Activated CD8-positive, alpha-beta T cell treated with anti-CD3 and anti-CD28 coated beads, Interleukin-2, amount 10 ng/mL, durations not matched to agents 7 days and 5 days (primary cell): ENCODE measurements around the gene NRG3. TPM values are rescaled to one million over a fixed set of nuclear protein-coding genes. Genes with fewer than 3 reads are reported as not detected.

Source experiments
- ATAC-seq: fragments of 150-1000 bp; cut with Tn5 transposase; one replicate; pipeline ENCODE4 v1.10.0; 2021; ENCODE audit warnings: moderate library complexity
- CTCF ChIA-PET: fragments of 350-600 bp; sonication (Branson Sonifier 250); formaldehyde crosslinking; loops from one replicate; lab custom pipeline; 2021; ENCODE audit warnings: antibody characterized with exemption; lab: Charles Lee
- POLR2A ChIA-PET: fragments of 350-600 bp; sonication (Branson Sonifier 250); formaldehyde crosslinking; loops from one replicate; lab custom pipeline; 2021; ENCODE audit warnings: antibody characterized with exemption; lab: Charles Lee
- DNase-seq: peaks from one replicate; pipeline ENCODE4 v3.0.0-alpha.2; 2020
- H3K27ac Mint-ChIP-seq: one replicate; pipeline ENCODE4 v1.8.0; 2021; ENCODE audit warnings: mild to moderate bottlenecking, mixed read lengths
- H3K27me3 Mint-ChIP-seq: one replicate; pipeline ENCODE4 v1.8.0; 2021; ENCODE audit warnings: low read depth, mixed read lengths
- H3K36me3 Mint-ChIP-seq: one replicate; pipeline ENCODE4 v1.8.0; 2021; ENCODE audit warnings: low read depth, mixed read lengths
- H3K4me1 Mint-ChIP-seq: one replicate; pipeline ENCODE4 v1.8.0; 2021; ENCODE audit warnings: low read depth, mixed read lengths
- H3K4me3 Mint-ChIP-seq: one replicate; pipeline ENCODE4 v1.8.0; 2021; ENCODE audit warnings: mild to moderate bottlenecking, mixed read lengths
- H3K9me3 Mint-ChIP-seq: one replicate; pipeline ENCODE4 v1.8.0; 2022; ENCODE audit warnings: mixed read lengths; ENCODE audit not compliant: insufficient read depth
- total RNA-seq, 2 experiments: library from RNA; stranded (reverse); gene quantifications; one replicate each; pipeline ENCODE4 v1.2.3, GENCODE V29; 2021

The NRG3 gene
- total RNA-seq, 2 experiments from 2014 or later: not detected

GRCh38 chr10:82591421-82591820, 716.4 kb downstream of the NRG3 start:
- Mint-ChIP-seq H3K4me1 (no peaks in the 10 kb centered on the region), H3K27me3 (no peaks in the 10 kb centered on the region), H3K36me3 (no peaks in the 10 kb centered on the region), H3K4me3 (no peak overlapping the region), H3K27ac (no peak overlapping the region), H3K9me3 (no peaks in the 10 kb centered on the region)
- no peak for ATAC-seq
- ChIA-PET POLR2A (no interaction called here), CTCF (no interaction called here)
- DNase-seq: no peak

- POLR2A ChIA-PET: no interaction called here
- no peak for DNase-seq
These were observed 722.8 kb downstream of the NRG3 start for GRCh38 chr10:82597840-82598239.

GRCh38 chr10:82609845-82610244, 734.9 kb downstream of the NRG3 start:
- Mint-ChIP-seq H3K9me3 (peaks cover 17% of the 10 kb centered on the region), H3K36me3 (no peaks in the 10 kb centered on the region), H3K27ac (no peak overlapping the region), H3K4me1 (no peaks in the 10 kb centered on the region), H3K27me3 (no peaks in the 10 kb centered on the region), H3K4me3 (no peak overlapping the region)
- ChIA-PET CTCF (no interaction called here), POLR2A (no interaction called here)
- no peak for DNase-seq
- no peak for ATAC-seq

More at GRCh38 chr10:82597840-82598239, 722.8 kb downstream of the NRG3 start:
- no peak overlapping the region for H3K4me3 Mint-ChIP-seq
- no peak for ATAC-seq
- H3K27me3 Mint-ChIP-seq: no peaks in the 10 kb centered on the region
- no peaks in the 10 kb centered on the region for H3K36me3 Mint-ChIP-seq
- H3K27ac Mint-ChIP-seq: no peak overlapping the region
- H3K9me3 Mint-ChIP-seq: no peaks in the 10 kb centered on the region
- no peaks in the 10 kb centered on the region for H3K4me1 Mint-ChIP-seq
- CTCF ChIA-PET: no interaction called here

- CTCF ChIA-PET: no interaction called here
- no peaks in the 10 kb centered on the region for H3K36me3 Mint-ChIP-seq
- no peaks in the 10 kb centered on the region for H3K4me1 Mint-ChIP-seq
- no peaks in the 10 kb centered on the region for H3K9me3 Mint-ChIP-seq
- no peak overlapping the region for H3K27ac Mint-ChIP-seq
- no peak for ATAC-seq
- H3K27me3 Mint-ChIP-seq: no peaks in the 10 kb centered on the region
- H3K4me3 Mint-ChIP-seq: no peak overlapping the region
- POLR2A ChIA-PET: no interaction called here
- no peak for DNase-seq
These were observed 743.0 kb downstream of the NRG3 start for GRCh38 chr10:82618007-82618406.

GRCh38 chr10:82621680-82622079, 746.7 kb downstream of the NRG3 start:
- Mint-ChIP-seq H3K4me3 (no peak overlapping the region), H3K27ac (no peak overlapping the region), H3K4me1 (no peaks in the 10 kb centered on the region), H3K36me3 (no peaks in the 10 kb centered on the region), H3K27me3 (no peaks in the 10 kb centered on the region), H3K9me3 (no peaks in the 10 kb centered on the region)
- DNase-seq (no peak), ATAC-seq (no peak)
- POLR2A ChIA-PET: no interaction called here
- CTCF ChIA-PET: interaction anchor here (0.7 kb wide), 1 partner anchor 352 kb away, joined by 3 read pairs; no protein-coding TSS in a partner anchor

- Mint-ChIP-seq H3K27me3 (no peaks in the 10 kb centered on the region), H3K4me1 (no peaks in the 10 kb centered on the region), H3K27ac (no peak overlapping the region), H3K4me3 (no peak overlapping the region), H3K36me3 (no peaks in the 10 kb centered on the region), H3K9me3 (no peaks in the 10 kb centered on the region)
- DNase-seq: no peak
- ATAC-seq: no peak
- ChIA-PET CTCF (no interaction called here), POLR2A (no interaction called here)
These were observed 747.5 kb downstream of the NRG3 start for GRCh38 chr10:82622479-82622878.

- no peak overlapping the region for H3K4me3 Mint-ChIP-seq
These were observed 750.7 kb downstream of the NRG3 start for GRCh38 chr10:82625512-82626189.

GRCh38 chr10:82628373-82628772, 753.4 kb downstream of the NRG3 start:
- peaks cover 9% of the 10 kb centered on the region for H3K9me3 Mint-ChIP-seq
- H3K4me1 Mint-ChIP-seq: no peaks in the 10 kb centered on the region
- POLR2A ChIA-PET: interaction anchor here (0.6 kb wide), 1 partner anchor 194 kb away, joined by 3 read pairs; no protein-coding TSS in a partner anchor
- ATAC-seq (no peak), DNase-seq (no peak)
- H3K27ac Mint-ChIP-seq: no peak overlapping the region
- no peak overlapping the region for H3K4me3 Mint-ChIP-seq
- H3K36me3 Mint-ChIP-seq: no peaks in the 10 kb centered on the region
- H3K27me3 Mint-ChIP-seq: no peaks in the 10 kb centered on the region
- CTCF ChIA-PET: no interaction called here

More at GRCh38 chr10:82625512-82626189, 750.7 kb downstream of the NRG3 start:
- H3K27ac Mint-ChIP-seq: no peak overlapping the region
- no peaks in the 10 kb centered on the region for H3K36me3 Mint-ChIP-seq
- no peaks in the 10 kb centered on the region for H3K4me1 Mint-ChIP-seq
- POLR2A ChIA-PET: no interaction called here
- no peaks in the 10 kb centered on the region for H3K27me3 Mint-ChIP-seq
- peaks cover 7% of the 10 kb centered on the region for H3K9me3 Mint-ChIP-seq
- DNase-seq (no peak), ATAC-seq (no peak)
- CTCF ChIA-PET: no interaction called here

GRCh38 chr10:82643076-82643475, 768.1 kb downstream of the NRG3 start:
- ChIA-PET CTCF (no interaction called here), POLR2A (no interaction called here)
- H3K4me1 Mint-ChIP-seq: no peaks in the 10 kb centered on the region
- no peaks in the 10 kb centered on the region for H3K36me3 Mint-ChIP-seq
- no peak for DNase-seq
- no peak for ATAC-seq
- H3K27ac Mint-ChIP-seq: no peak overlapping the region
- H3K27me3 Mint-ChIP-seq: no peaks in the 10 kb centered on the region
- peaks cover 2% of the 10 kb centered on the region for H3K9me3 Mint-ChIP-seq
- no peak overlapping the region for H3K4me3 Mint-ChIP-seq

GRCh38 chr10:82643601-82644000, 768.6 kb downstream of the NRG3 start:
- H3K27ac Mint-ChIP-seq: no peak overlapping the region
- peaks cover 2% of the 10 kb centered on the region for H3K9me3 Mint-ChIP-seq
- ChIA-PET CTCF (no interaction called here), POLR2A (no interaction called here)
- no peaks in the 10 kb centered on the region for H3K27me3 Mint-ChIP-seq
- no peaks in the 10 kb centered on the region for H3K4me1 Mint-ChIP-seq
- H3K4me3 Mint-ChIP-seq: no peak overlapping the region
- H3K36me3 Mint-ChIP-seq: no peaks in the 10 kb centered on the region
- ATAC-seq: no peak
- DNase-seq: no peak

- no peaks in the 10 kb centered on the region for H3K36me3 Mint-ChIP-seq
- H3K4me1 Mint-ChIP-seq: no peaks in the 10 kb centered on the region
- H3K27me3 Mint-ChIP-seq: no peaks in the 10 kb centered on the region
- ChIA-PET POLR2A (no interaction called here), CTCF (no interaction called here)
- no peak overlapping the region for H3K27ac Mint-ChIP-seq
- DNase-seq: no peak
- H3K4me3 Mint-ChIP-seq: no peak overlapping the region
- ATAC-seq: no peak
- H3K9me3 Mint-ChIP-seq: peaks cover 2% of the 10 kb centered on the region
These were observed 770.2 kb downstream of the NRG3 start for GRCh38 chr10:82645221-82645620.

GRCh38 chr10:82653244-82654155, 778.5 kb downstream of the NRG3 start:
- no peaks in the 10 kb centered on the region for H3K4me1 Mint-ChIP-seq
- H3K36me3 Mint-ChIP-seq: no peaks in the 10 kb centered on the region
- ATAC-seq (no peak), DNase-seq (no peak)
- H3K27me3 Mint-ChIP-seq: no peaks in the 10 kb centered on the region
- CTCF ChIA-PET: no interaction called here
- POLR2A ChIA-PET: no interaction called here
- H3K27ac Mint-ChIP-seq: no peak overlapping the region
- no peak overlapping the region for H3K4me3 Mint-ChIP-seq
- no peaks in the 10 kb centered on the region for H3K9me3 Mint-ChIP-seq
